OCI-LY7 (cell line): Measurements from ENCODE around the gene STX8. TPM values are rescaled to one million over a fixed set of nuclear protein-coding genes. Genes with fewer than 3 reads are reported as not detected.

ENCODE experiments used
- BruUV-seq: library from RNA; stranded (reverse); fragments of 400-500 nt; replicated peaks from 2 replicates; lab custom pipeline; 2021; lab: Mats Ljungman, UMichigan
- CTCF ChIA-PET: fragments of 300-600 bp; sonication (Branson Sonifier 250); formaldehyde crosslinking; loops from one replicate; lab custom pipeline; 2022; ENCODE audit warnings: antibody characterized with exemption; ENCODE audit not compliant: unreplicated experiment; lab: Charles Lee
- POLR2A ChIA-PET: fragments of 300-600 bp; sonication (Branson Sonifier 250); formaldehyde crosslinking; loops from one replicate; lab custom pipeline; 2022; ENCODE audit warnings: antibody characterized with exemption; lab: Charles Lee
- DNase-seq: peaks from one replicate; pipeline ENCODE4 v3.0.0-alpha.2; 2015; ENCODE audit warnings: low spot score
- H2AFZ ChIP-seq: fragments of 200-600 bp; sonication (generic), shearing (Covaris generic); 2 replicates; pipeline ENCODE4 v1.6.1; 2014; ENCODE audit warnings: mild to moderate bottlenecking, antibody characterized with exemption, low read length, moderate library complexity
- H3K27ac ChIP-seq: fragments of 200-600 bp; sonication (generic); 2 replicates; pipeline ENCODE4 v1.5.1; 2014; ENCODE audit warnings: mixed run types, low read depth, mild to moderate bottlenecking, moderate library complexity, low read length, inconsistent platforms; ENCODE audit not compliant: poor library complexity, severe bottlenecking
- H3K36me3 ChIP-seq: fragments of 200-600 bp; sonication (generic); 2 replicates; pipeline ENCODE4 v1.6.1; 2014; ENCODE audit warnings: mild to moderate bottlenecking, antibody characterized with exemption, low read length, moderate library complexity, mixed read lengths; ENCODE audit not compliant: insufficient read depth
- H3K4me1 ChIP-seq: fragments of 200-600 bp; sonication (generic); 2 replicates; pipeline ENCODE4 v1.5.1; 2014; ENCODE audit warnings: mild to moderate bottlenecking, low read length; ENCODE audit not compliant: insufficient read depth, poor library complexity, severe bottlenecking
- H3K4me2 ChIP-seq: fragments of 200-600 bp; sonication (generic); 2 replicates; pipeline ENCODE4 v1.6.1; 2014; ENCODE audit warnings: mild to moderate bottlenecking, low read length
- H3K4me3 ChIP-seq: fragments of 200-600 bp; sonication (generic); 2 replicates; pipeline ENCODE4 v1.5.1; 2014; ENCODE audit warnings: mild to moderate bottlenecking, low read depth, low read length; ENCODE audit not compliant: poor library complexity, severe bottlenecking
- H3K79me2 ChIP-seq: fragments of 200-600 bp; sonication (generic); 2 replicates; pipeline ENCODE4 v1.6.1; 2016; ENCODE audit warnings: low read depth, mild to moderate bottlenecking, low read length, moderate library complexity, mixed read lengths; ENCODE audit not compliant: insufficient read depth
- H3K9me2 ChIP-seq: fragments of 200-600 bp; sonication (generic); 2 replicates; pipeline ENCODE4 v1.6.1; 2016; ENCODE audit warnings: mild to moderate bottlenecking, low read length, mixed read lengths; ENCODE audit not compliant: insufficient read depth
- H3K9me3 ChIP-seq: fragments of 200-600 bp; sonication (generic); 2 replicates; pipeline ENCODE4 v1.6.1; 2014; ENCODE audit warnings: mild to moderate bottlenecking, mixed run types, low read length, mixed read lengths
- H4K20me1 ChIP-seq: fragments of 200-600 bp; sonication (generic); 2 replicates; pipeline ENCODE4 v1.6.1; 2014; ENCODE audit warnings: mild to moderate bottlenecking, antibody characterized with exemption, low read length, moderate library complexity, mixed read lengths; ENCODE audit not compliant: insufficient read depth
- EZH2phosphoT487 ChIP-seq: fragments of 200-600 bp; sonication (generic); IDR thresholded peaks from 2 replicates; pipeline ENCODE4 v1.6.1; 2018; ENCODE audit warnings: low read depth, borderline replicate concordance, mild to moderate bottlenecking, mixed run types, antibody characterized with exemption, low read length, moderate library complexity, mixed read lengths
- intact Hi-C: fragments of 100-400 bp; cut with micrococcal nuclease; formaldehyde crosslinking; loops from one replicate; pipeline ENCODE4 v1.10.0; 2022; ENCODE audit not compliant: unreplicated experiment
- total RNA-seq, 2 experiments: library from RNA; depleted of rRNA in 1 of 2; stranded (reverse); fragments of >200 nt in 1 of 2; shearing (Covaris generic) in 1 of 2; gene quantifications; 2 replicates each; pipeline ENCODE4 v1.2.3, GENCODE V29; 2014 to 2022
- TF ChIP-seq, protein P1 (sequence below): fragments of 200-600 bp; sonication (generic); conservative IDR thresholded peaks from 2 replicates; pipeline ENCODE4 v1.5.1; 2014; ENCODE audit warnings: mild to moderate bottlenecking, antibody characterized with exemption, low read length, moderate library complexity, mixed read lengths

STX8 gene
- total RNA-seq, 2 experiments from 2014 or later = 56.7 to 69.0 TPM

DNA sequence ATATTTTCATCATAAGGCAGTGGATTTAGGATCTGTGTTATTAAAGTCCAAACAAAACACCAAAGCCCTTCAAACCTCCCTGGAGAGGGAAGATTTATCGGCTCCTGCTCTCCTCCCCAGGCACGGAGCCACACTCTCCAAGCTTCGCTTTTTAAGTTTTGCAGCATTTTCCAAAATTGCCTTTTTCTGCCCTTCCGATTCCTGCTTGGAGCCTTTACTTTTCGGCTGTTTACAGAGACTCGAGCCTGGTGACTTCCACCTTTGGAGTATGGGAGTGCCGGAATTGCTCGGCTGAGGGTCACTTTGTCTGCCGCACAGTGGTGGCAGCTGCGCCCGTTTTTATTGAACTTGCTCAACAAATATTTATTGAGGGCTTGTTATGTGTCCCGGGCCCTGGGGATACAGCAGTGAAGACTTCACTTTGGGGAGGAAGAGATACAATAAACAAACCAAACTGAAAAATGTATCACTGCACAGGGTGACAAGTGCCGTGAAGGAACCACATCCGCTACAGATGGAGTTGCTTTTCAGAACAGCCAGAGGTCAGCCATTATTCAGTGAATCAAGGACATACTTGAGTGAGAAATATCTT is 368.8 kb downstream of the STX8 start:
- Histone ChIP-seq H3K4me2 (no peak overlapping the region), H3K9me3 (no peaks in the 10 kb centered on the region), H3K27ac (no peak overlapping the region), H2AFZ (no peak overlapping the region), H3K36me3 (no peaks in the 10 kb centered on the region), H3K9me2 (no peaks in the 10 kb centered on the region), H3K4me1 (peaks cover 10% of the 10 kb centered on the region), H3K79me2 (no peaks in the 10 kb centered on the region), H4K20me1 (no peaks in the 10 kb centered on the region), H3K4me3 (no peak overlapping the region)
- intact Hi-C loops = no loop called here
- DNase-seq = no peak
- POLR2A ChIA-PET = no interaction called here
- CTCF ChIA-PET = no interaction called here
- TF ChIP-seq EZH2phosphoT487 = no peak
- TF ChIP-seq, protein P1, sequence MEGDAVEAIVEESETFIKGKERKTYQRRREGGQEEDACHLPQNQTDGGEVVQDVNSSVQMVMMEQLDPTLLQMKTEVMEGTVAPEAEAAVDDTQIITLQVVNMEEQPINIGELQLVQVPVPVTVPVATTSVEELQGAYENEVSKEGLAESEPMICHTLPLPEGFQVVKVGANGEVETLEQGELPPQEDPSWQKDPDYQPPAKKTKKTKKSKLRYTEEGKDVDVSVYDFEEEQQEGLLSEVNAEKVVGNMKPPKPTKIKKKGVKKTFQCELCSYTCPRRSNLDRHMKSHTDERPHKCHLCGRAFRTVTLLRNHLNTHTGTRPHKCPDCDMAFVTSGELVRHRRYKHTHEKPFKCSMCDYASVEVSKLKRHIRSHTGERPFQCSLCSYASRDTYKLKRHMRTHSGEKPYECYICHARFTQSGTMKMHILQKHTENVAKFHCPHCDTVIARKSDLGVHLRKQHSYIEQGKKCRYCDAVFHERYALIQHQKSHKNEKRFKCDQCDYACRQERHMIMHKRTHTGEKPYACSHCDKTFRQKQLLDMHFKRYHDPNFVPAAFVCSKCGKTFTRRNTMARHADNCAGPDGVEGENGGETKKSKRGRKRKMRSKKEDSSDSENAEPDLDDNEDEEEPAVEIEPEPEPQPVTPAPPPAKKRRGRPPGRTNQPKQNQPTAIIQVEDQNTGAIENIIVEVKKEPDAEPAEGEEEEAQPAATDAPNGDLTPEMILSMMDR = no peak
- BruUV-seq = no TSS peak

DNA sequence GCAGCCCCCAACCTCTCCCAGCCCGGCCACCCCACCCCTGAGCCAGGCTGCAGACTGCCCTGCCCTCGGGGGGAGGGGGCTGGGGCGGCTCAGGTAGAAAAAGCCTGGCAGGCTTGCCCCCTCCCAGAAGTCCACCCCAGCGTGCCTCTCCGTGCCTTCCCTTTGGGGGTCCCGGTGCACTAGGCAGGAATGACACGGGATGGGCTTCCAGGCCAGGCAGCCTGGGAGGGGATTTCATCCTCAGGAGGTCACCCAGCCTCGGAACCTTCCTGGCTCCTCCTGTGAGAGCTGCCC is 369.3 kb downstream of the STX8 start:
- TF ChIP-seq, protein P1 = no peak
- no peak for TF ChIP-seq EZH2phosphoT487
- no peak overlapping the region for H3K27ac ChIP-seq
- H3K9me3 ChIP-seq = no peaks in the 10 kb centered on the region
- DNase-seq = no peak
- no TSS peak for BruUV-seq
- no peaks in the 10 kb centered on the region for H4K20me1 ChIP-seq
- H3K9me2 ChIP-seq = no peaks in the 10 kb centered on the region
- intact Hi-C loops = no loop called here
- H3K4me1 ChIP-seq = peaks cover 10% of the 10 kb centered on the region
- H3K4me3 ChIP-seq = no peak overlapping the region
- ChIA-PET POLR2A (no interaction called here), CTCF (no interaction called here)
- H3K4me2 ChIP-seq = no peak overlapping the region
- H2AFZ ChIP-seq = no peak overlapping the region
- no peaks in the 10 kb centered on the region for H3K79me2 ChIP-seq
- no peaks in the 10 kb centered on the region for H3K36me3 ChIP-seq

DNA sequence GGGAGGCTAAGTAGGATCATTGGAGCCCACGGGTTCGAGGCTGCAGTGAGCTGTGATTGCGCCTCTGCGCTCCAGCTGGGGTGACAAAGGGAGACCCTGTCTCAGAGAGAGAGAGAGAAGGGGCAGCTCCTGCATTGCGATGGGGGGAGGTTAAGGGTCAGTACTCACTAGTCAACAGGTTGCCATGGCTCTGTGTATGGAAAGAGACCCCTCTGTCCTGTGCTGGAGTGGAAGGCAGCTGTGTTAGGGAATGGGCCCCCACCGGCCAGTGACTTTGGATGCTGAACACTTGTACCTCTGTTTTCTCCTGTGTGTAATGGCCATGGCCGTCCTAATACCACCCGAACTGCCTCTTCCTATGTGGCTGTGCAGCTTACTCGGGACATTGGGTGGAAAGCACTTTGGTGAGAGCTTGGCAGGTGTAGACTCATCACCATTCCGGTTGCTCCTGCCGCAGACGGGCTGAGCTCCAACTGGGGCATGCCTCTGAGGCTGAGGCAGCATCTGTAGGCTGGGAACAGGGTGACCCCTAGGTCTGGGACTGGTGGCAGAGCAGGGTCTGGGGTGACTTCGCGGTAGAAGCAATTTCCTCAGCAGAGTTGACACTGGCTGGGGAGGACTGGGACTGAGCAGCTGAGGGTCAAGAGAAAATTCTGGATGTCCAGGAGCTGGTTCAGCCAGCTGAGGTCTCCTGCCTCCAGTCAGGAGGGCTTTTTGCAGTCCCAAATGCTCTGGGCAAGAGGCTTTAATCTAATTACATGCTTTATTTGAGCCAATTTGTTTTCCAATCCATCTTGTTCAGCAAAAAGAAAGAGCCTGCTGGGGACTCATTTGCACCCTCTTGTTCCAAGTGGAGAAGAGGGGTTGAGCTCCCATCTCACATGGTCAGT is 369.9 kb downstream of the STX8 start:
- Histone ChIP-seq H3K9me3 (no peaks in the 10 kb centered on the region), H3K36me3 (no peaks in the 10 kb centered on the region), H3K4me3 (no peak overlapping the region), H4K20me1 (no peaks in the 10 kb centered on the region), H3K4me2 (0 out of 2 replicates have a peak overlapping the region, but pooled peaks have one; percentile 32), H2AFZ (no peak overlapping the region), H3K79me2 (no peaks in the 10 kb centered on the region), H3K4me1 (peaks cover 10% of the 10 kb centered on the region), H3K9me2 (no peaks in the 10 kb centered on the region), H3K27ac (no peak overlapping the region)
- BruUV-seq = no TSS peak
- ChIA-PET POLR2A (no interaction called here), CTCF (no interaction called here)
- no peak for DNase-seq
- intact Hi-C loops = no loop called here
- no peak for TF ChIP-seq EZH2phosphoT487
- TF ChIP-seq, protein P1 = no peak
